ENCODE data around the gene CC2D1B. TPM values are rescaled to one million over a fixed set of nuclear protein-coding genes. Genes with fewer than 3 reads are reported as not detected.

The CC2D1B gene
- total and polyA plus RNA-seq, 5 donors = 13.1 to 20.1 (median 17.4) TPM

- H3K4me1 ChIP-seq (ENCODE audit: control insufficient read depth, insufficient read depth, low read length) = no peaks in the 10 kb centered on the region
- intact Hi-C loops (cut with DNase I) = no loop called here
- 79% methylated on average over 7 of the region's 7 CpGs for WGBS
- ATAC-seq (no peak), DNase-seq (no peak)
- no peak overlapping the region for H3K27ac ChIP-seq (ENCODE audit: low read length)
- no peak overlapping the region for H3K4me3 ChIP-seq (ENCODE audit: low read length)
- H3K27me3 ChIP-seq (ENCODE audit: control insufficient read depth, insufficient read depth) = no peaks in the 10 kb centered on the region
- no peaks in the 10 kb centered on the region for H3K9me3 ChIP-seq (ENCODE audit: control insufficient read depth, low read length)
Measured at GRCh38 chr1:52341655-52342260, 24.2 kb downstream of the CC2D1B start.

- Histone ChIP-seq H3K27me3 (ENCODE audit: control insufficient read depth, insufficient read depth) (no peaks in the 10 kb centered on the region), H3K4me1 (ENCODE audit: control insufficient read depth, insufficient read depth, low read length) (no peaks in the 10 kb centered on the region), H3K9me3 (ENCODE audit: control insufficient read depth, low read length) (no peaks in the 10 kb centered on the region), H3K4me3 (ENCODE audit: low read length) (no peak overlapping the region), H3K27ac (ENCODE audit: low read length) (no peak overlapping the region)
- intact Hi-C loops (cut with DNase I) = no loop called here
- DNase-seq = no peak
- WGBS = 82% methylated on average over 2 of the region's 2 CpGs
- no peak for ATAC-seq
Measured at GRCh38 chr1:52337439-52337838, 28.6 kb downstream of the CC2D1B start.

DNA sequence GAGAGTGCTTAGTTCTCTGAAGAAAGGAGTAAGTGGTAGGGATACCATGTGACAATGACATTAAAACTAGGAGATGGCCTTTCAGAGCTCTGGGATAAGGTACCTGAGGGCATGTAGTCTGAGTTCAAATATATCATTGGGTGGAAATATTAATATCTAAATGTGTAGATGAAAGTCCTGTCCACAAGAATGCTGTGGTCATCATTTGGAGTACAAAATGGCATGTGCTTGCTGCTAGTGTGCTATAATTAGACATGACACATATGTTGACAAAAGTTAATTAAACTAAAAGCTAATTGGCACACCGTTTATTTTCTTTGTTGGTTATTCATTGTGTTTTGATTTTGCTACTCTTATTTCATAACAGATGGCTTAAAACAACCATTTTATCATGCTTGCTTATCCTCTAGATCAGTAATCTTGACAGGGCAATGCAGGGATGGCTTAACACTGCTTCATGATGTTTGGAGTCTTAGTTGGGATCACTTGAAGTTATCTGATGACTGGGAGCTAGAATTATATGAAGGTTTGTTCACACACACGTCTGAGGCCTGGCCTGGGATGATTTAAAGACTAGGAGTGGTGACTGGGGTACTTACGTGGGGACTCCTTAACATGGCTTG lies 31.0 kb downstream of the CC2D1B start:
- Histone ChIP-seq H3K9me3 (ENCODE audit: control insufficient read depth, low read length) (no peaks in the 10 kb centered on the region), H3K27ac (ENCODE audit: low read length) (no peak overlapping the region), H3K4me1 (ENCODE audit: control insufficient read depth, insufficient read depth, low read length) (no peaks in the 10 kb centered on the region), H3K27me3 (ENCODE audit: control insufficient read depth, insufficient read depth) (no peaks in the 10 kb centered on the region), H3K4me3 (ENCODE audit: low read length) (no peak overlapping the region)
- ATAC-seq = no peak
- intact Hi-C loops (cut with DNase I) = no loop called here
- no peak for DNase-seq
- WGBS = 87% methylated on average over 3 of the region's 3 CpGs

- DNase-seq (no peak), ATAC-seq (no peak)
- Histone ChIP-seq H3K4me1 (ENCODE audit: control insufficient read depth, insufficient read depth, low read length) (no peaks in the 10 kb centered on the region), H3K27me3 (ENCODE audit: control insufficient read depth, insufficient read depth) (no peaks in the 10 kb centered on the region), H3K27ac (ENCODE audit: low read length) (no peak overlapping the region), H3K4me3 (ENCODE audit: low read length) (no peak overlapping the region), H3K9me3 (ENCODE audit: control insufficient read depth, low read length) (no peaks in the 10 kb centered on the region)
- 93% methylated on average over 1 of the region's 1 CpG for WGBS
- intact Hi-C loops (cut with DNase I) = no loop called here
Measured at GRCh38 chr1:52332411-52332810, 33.6 kb downstream of the CC2D1B start.

DNA sequence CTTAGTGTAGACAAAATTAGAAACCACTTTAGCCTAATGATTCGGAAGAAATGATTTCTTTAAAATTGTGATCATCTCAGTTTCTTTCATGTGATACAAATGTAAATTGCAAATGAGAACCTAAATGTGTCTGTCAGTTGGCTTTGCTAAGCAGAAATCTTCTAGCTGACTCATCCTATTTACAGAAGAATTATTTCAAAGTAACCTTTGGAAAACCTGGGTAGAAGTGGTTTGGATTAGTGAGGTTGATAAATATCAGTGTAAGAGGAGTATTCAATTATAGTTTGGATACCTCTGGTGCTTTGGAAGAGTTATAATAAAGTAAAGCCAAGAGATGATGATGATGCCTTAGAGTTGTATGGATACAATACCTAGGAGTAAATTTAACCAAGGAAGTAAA lies 37.4 kb downstream of the CC2D1B start:
- Histone ChIP-seq H3K27me3 (ENCODE audit: control insufficient read depth, insufficient read depth) (no peaks in the 10 kb centered on the region), H3K4me3 (ENCODE audit: low read length) (no peak overlapping the region), H3K9me3 (ENCODE audit: control insufficient read depth, low read length) (no peaks in the 10 kb centered on the region), H3K27ac (ENCODE audit: low read length) (no peak overlapping the region), H3K4me1 (ENCODE audit: control insufficient read depth, insufficient read depth, low read length) (no peaks in the 10 kb centered on the region)
- WGBS = 99% methylated on average over 1 of the region's 1 CpG
- no peak for DNase-seq
- ATAC-seq = no peak
- intact Hi-C loops (cut with DNase I) = no loop called here

DNA sequence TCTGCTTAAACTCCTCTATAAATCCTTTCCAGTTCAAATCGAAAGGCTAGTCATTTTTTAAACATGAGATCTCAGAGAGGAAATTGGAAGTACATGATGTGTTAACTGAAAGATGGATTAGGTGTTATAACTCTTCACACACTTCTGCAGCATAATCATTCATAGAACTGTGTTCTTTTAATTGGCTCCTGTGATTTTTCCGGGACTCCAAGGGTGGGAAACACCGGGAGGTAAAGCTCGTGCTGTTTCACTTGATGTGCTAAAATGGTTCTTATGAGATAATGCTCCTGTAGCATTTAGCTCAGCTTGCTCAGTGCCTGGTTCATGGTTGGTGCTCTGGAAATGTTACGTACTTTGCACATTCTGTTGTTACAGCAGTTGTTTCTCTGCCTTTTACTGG lies 40.2 kb downstream of the CC2D1B start:
- WGBS = 77% methylated on average over 5 of the region's 5 CpGs
- no peaks in the 10 kb centered on the region for H3K27me3 ChIP-seq (ENCODE audit: control insufficient read depth, insufficient read depth)
- H3K4me1 ChIP-seq (ENCODE audit: control insufficient read depth, insufficient read depth, low read length) = no peaks in the 10 kb centered on the region
- H3K27ac ChIP-seq (ENCODE audit: low read length) = no peak overlapping the region
- no peak overlapping the region for H3K4me3 ChIP-seq (ENCODE audit: low read length)
- no peaks in the 10 kb centered on the region for H3K9me3 ChIP-seq (ENCODE audit: control insufficient read depth, low read length)
- DNase-seq (no peak), ATAC-seq (no peak)
- intact Hi-C loops (cut with DNase I) = no loop called here

DNA sequence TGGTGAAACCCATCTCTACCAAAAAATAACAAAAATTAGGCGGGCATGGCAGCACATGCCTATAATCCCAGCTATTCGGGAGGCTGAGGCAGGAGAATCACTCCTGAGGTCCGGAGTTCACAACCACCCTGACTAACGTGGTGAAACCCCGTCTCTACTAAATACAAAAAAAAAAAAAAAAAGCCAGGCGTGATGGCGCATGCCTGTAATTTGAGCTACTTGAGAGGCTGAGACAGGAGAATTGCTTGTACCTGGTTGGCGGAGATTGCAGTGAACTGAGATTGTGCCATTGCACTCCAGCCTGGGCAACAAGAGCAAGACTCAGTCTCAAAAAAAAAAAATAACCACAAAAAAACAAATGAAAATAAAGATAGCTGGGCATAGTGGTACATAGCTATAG lies 42.3 kb downstream of the CC2D1B start:
- 92% methylated on average over 8 of the region's 8 CpGs for WGBS
- Histone ChIP-seq H3K9me3 (ENCODE audit: control insufficient read depth, low read length) (no peaks in the 10 kb centered on the region), H3K27ac (ENCODE audit: low read length) (no peak overlapping the region), H3K4me1 (ENCODE audit: control insufficient read depth, insufficient read depth, low read length) (no peaks in the 10 kb centered on the region), H3K27me3 (ENCODE audit: control insufficient read depth, insufficient read depth) (no peaks in the 10 kb centered on the region), H3K4me3 (ENCODE audit: low read length) (no peak overlapping the region)
- intact Hi-C loops (cut with DNase I) = no loop called here
- no peak for DNase-seq
- no peak for ATAC-seq

- H3K4me3 ChIP-seq (ENCODE audit: low read length) = no peak overlapping the region
- H3K27me3 ChIP-seq (ENCODE audit: control insufficient read depth, insufficient read depth) = no peaks in the 10 kb centered on the region
- 99% methylated on average over 2 of the region's 2 CpGs for WGBS
- no peak for DNase-seq
- H3K27ac ChIP-seq (ENCODE audit: low read length) = no peak overlapping the region
- intact Hi-C loops (cut with DNase I) = no loop called here
- H3K4me1 ChIP-seq (ENCODE audit: control insufficient read depth, insufficient read depth, low read length) = no peaks in the 10 kb centered on the region
- no peaks in the 10 kb centered on the region for H3K9me3 ChIP-seq (ENCODE audit: control insufficient read depth, low read length)
- no peak for ATAC-seq
Measured at GRCh38 chr1:52321061-52321460, 44.9 kb downstream of the CC2D1B start.

- Histone ChIP-seq H3K9me3 (ENCODE audit: control insufficient read depth, low read length) (no peaks in the 10 kb centered on the region), H3K4me1 (ENCODE audit: control insufficient read depth, insufficient read depth, low read length) (no peaks in the 10 kb centered on the region), H3K27me3 (ENCODE audit: control insufficient read depth, insufficient read depth) (no peaks in the 10 kb centered on the region), H3K4me3 (ENCODE audit: low read length) (no peak overlapping the region), H3K27ac (ENCODE audit: low read length) (no peak overlapping the region)
- WGBS = 85% methylated on average over 11 of the region's 11 CpGs
- DNase-seq = no peak
- intact Hi-C loops (cut with DNase I) = no loop called here
- ATAC-seq = peak; percentile 19 to 53
Measured at GRCh38 chr1:52306227-52307006, 59.6 kb downstream of the CC2D1B start.

- WGBS = 77% methylated on average over 13 of the region's 13 CpGs
- no peaks in the 10 kb centered on the region for H3K27me3 ChIP-seq (ENCODE audit: control insufficient read depth, insufficient read depth)
- intact Hi-C loops (cut with DNase I) = no loop called here
- ATAC-seq (peak; percentile 51 to 55), DNase-seq (peak in 1 of 3 donors; percentile 55)
- no peak overlapping the region for H3K4me3 ChIP-seq (ENCODE audit: low read length)
- no peaks in the 10 kb centered on the region for H3K4me1 ChIP-seq (ENCODE audit: control insufficient read depth, insufficient read depth, low read length)
- H3K9me3 ChIP-seq (ENCODE audit: control insufficient read depth, low read length) = no peaks in the 10 kb centered on the region
- no peak overlapping the region for H3K27ac ChIP-seq (ENCODE audit: low read length)
Measured at GRCh38 chr1:52305417-52306226, 60.4 kb downstream of the CC2D1B start.

Data from right cardiac atrium (tissue), 5 donors.